T47D (cell line): ENCODE measurements around the gene UBLCP1.

Experiments used
- DNase-seq, 2 experiments: peaks; one replicate each; pipeline versions ENCODE4 v3.0.0 to v3.0.0-alpha.2; 2011 to 2012; ENCODE audit warnings: low read depth in 1 of 2, low spot score in 1 of 2
- JUND ChIP-seq: IDR thresholded peaks from 2 replicates; pipeline ENCODE4 v1.6.1; 2012; ENCODE audit warnings: low read depth
- in situ Hi-C: cut with HindIII; loops from 2 replicates; pipeline ENCODE4 v1.10.0; 2016; ENCODE audit warnings: low sequenced_read_pairs, low pct_unique_long_range_greater_than_20kb

Gene UBLCP1

GRCh38 chr5:159304961-159305595 is 42.0 kb downstream of the UBLCP1 start:
- in situ Hi-C loops = no loop called here
- no peak for TF ChIP-seq JUND
- no peak for DNase-seq

- no peak for DNase-seq
- no peak for TF ChIP-seq JUND
- in situ Hi-C loops = no loop called here
Observed at GRCh38 chr5:159309689-159310433, 46.8 kb downstream of the UBLCP1 start.

DNA sequence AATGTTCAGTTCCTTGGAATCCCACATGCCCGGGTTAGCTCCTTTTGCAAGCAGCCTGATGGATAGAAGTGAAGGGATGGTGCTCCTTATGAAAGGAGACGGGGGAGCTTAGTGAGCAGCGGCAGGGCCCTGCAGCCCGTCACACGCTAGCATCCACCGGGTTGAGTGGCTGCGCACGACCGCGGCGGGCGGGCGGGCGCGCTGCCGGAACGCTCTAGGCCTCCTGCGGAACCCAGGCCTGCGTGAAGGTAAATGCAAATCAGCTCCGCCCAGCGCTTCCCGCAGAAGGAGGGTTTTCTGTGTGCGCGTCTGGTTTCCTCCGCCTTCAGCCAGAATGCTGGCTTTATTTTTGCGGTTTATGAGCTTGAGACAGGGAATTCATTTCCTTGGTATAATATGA is 47.4 kb downstream of the UBLCP1 start:
- DNase-seq = peak in 1 of 2 experiments; percentile 20
- in situ Hi-C loops = no loop called here
- TF ChIP-seq JUND = no peak

GRCh38 chr5:159311063-159311462 is 48.0 kb downstream of the UBLCP1 start:
- no peak for TF ChIP-seq JUND
- in situ Hi-C loops = no loop called here
- no peak for DNase-seq

DNA sequence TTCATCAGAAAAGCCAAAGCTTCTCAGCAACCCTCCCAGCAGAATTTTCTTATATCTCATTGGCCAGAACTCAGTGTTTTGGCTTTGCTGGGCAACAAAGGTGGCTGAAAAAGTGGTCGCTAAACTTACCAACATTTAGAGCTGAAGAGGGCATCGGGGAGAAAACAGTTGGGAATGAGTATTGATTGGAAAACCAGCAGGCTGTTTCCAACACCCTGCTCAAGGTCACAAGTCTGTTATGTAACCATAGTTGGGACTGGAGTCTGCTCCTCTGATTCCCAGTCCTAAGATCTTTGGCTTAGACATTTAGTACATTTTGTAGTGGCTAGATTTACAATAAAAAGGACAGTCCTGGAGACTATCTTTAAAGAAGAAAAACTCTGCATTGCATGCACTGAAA is 50.1 kb downstream of the UBLCP1 start:
- DNase-seq = no peak
- in situ Hi-C loops = no loop called here
- TF ChIP-seq JUND = no peak

DNA sequence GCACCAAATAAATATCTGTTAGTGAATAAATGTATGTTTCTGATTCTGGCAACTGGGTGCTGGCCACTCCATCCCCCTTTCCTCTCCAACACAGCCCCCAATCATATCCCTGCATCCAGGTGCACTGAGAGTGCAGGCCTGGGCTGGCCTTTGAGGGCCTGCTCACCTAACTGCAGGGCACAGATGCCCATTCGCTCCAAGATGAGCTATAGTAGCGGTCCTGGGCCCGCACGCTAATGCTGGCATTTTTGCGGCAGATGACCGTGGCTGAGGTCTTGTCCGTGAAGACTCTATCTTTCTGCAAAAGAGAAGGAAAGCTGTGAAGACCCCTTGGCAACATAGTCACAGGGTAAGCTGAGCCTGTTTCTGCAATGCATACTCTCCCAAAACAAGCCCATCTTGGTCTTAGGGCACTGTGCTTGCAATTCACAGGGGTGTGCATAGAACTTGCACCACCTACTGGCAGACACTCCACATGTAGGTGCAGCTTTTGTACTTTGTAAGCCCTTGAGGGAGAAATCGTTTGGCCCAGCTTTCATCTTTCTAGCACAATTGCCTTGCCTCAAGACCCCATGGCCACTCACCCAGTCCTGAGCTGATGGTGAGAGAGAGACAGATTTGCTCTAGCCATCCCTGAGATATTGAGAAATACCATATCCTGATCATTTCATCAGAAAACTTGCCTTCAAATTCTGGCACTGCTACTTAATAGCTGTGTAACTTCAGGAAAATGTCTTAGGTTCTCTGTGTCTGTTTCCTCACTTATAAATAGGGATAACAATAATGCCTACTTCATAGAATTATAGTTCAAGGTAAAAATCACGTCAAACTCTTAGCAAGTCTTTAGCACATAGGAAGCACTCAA is 53.7 kb downstream of the UBLCP1 start:
- in situ Hi-C loops = no loop called here
- peak; percentile 62 to 76 for DNase-seq
- TF ChIP-seq JUND = no peak

GRCh38 chr5:159317849-159318248 is 54.8 kb downstream of the UBLCP1 start:
- in situ Hi-C loops = no loop called here
- DNase-seq = no peak
- TF ChIP-seq JUND = no peak

DNA sequence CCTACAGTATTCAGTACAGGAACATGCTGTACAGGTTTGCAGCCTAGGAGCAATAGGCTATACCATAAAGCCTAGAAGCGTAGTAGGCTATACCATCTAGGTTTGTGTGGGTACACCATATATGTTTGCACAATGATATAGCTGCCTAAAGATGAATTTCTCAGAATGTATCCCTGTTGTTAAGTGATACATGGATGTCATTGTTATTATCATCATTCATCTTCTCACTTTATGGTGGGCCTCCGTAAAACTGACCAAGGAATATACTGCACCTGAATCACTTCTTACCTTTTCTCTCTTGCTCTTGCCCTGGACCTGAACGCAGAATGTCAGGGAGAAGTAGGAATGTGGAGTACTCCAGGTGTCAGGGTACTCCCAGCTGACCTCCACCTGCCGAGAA is 55.4 kb downstream of the UBLCP1 start:
- DNase-seq = no peak
- in situ Hi-C loops = no loop called here

DNA sequence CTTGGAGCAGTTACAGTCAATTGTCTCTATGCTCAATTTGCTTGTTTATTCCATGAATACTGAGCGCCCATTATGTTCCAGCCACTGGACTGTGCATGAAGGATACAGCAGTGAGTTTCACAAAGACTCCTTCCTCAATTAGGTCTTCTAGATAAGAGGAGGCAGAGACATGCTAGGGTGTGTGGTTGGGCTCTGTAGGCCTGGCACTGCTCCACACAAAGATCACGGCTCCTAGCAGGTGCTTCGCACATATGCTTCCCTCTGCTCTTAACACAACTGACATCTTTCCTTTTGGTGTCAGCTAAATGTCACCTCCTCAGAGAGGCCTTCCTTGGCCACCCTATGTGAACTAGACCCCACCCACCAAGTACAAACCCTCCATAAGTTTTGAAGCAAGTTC is 56.3 kb downstream of the UBLCP1 start:
- DNase-seq = no peak
- no peak for TF ChIP-seq JUND
- in situ Hi-C loops = no loop called here

More for the DNA sequence above, 55.4 kb downstream of the UBLCP1 start:
- TF ChIP-seq JUND = no peak

- DNase-seq = no peak
- no peak for TF ChIP-seq JUND
- in situ Hi-C loops = no loop called here
Observed at GRCh38 chr5:159319832-159320231, 56.7 kb downstream of the UBLCP1 start.

GRCh38 chr5:159322180-159322579 is 59.1 kb downstream of the UBLCP1 start:
- DNase-seq = no peak
- TF ChIP-seq JUND = no peak
- in situ Hi-C loops = no loop called here

DNA sequence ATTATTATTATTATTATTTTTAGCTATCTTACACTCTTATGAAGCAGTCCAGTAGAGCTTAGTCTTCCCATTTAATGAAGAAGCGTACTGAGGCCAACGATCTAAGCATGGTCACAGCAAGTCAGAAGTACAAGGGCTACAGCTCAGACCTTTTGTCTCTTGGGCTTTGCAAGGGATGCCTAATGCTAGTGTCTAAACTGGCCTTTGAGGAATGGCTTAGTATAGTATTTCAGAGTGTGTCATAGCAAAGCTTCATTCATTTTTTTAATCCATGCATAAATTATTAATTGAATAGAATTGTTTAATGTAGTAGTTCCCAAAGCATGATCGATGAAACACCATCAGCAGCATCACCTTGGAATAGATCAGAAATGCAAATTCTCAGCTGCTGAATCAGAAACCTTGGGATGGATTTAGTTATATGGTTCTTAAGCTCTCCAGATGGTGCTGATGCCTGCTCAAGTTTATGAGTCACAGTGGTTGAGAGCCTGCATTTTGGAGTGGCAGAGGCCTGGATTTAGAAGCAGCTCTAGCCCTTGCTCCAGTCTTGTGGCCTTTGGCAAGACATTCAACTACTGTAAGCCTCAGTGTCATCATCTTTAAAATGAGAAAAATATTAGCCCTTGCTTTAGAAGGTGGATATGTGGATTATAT is 61.1 kb downstream of the UBLCP1 start:
- DNase-seq = no peak
- in situ Hi-C loops = no loop called here
- no peak for TF ChIP-seq JUND
